PC-9 (cell line): ENCODE measurements around the gene LY6G5B.

Experiments
- CTCF ChIP-seq: fragments of 200-600 bp; sonication (generic); conservative IDR thresholded peaks from 2 replicates; pipeline ENCODE4 v1.6.1; 2017; ENCODE audit warnings: mixed run types, antibody characterized with exemption, mild to moderate bottlenecking, moderate library complexity
- EZH2 ChIP-seq: fragments of 200-600 bp; sonication (generic); IDR thresholded peaks from 2 replicates; pipeline ENCODE4 v1.8.0; 2017; ENCODE audit warnings: antibody characterized with exemption, low read depth

DNA sequence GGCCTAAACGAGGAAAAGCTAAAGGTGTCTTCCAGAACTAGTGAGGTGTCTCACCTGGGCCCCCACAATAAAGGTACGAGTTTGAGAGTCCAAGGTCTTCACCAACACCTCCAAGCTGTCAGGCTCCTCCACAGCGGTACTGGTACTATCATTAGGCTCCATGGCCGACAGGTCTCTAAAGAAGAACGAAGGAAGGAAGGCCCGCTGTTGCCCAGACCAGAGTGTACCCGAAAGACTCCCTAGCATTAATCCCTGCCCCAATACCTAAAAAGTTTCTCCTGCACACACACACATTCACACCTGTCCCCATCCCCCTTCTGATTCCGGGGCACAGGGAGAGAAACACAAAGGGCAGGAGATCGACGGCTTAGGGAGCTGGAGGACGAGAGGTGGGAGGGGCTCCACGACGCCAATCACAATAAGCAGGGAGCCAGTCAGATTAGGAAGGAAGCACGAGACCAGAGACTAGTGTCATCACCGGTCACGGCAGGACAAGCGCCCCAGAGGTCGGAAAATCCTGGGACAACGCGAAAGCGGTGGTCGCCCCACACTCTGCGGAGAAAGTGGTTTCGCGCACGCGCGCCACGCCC, 18.1 kb upstream of the LY6G5B start:
- TF ChIP-seq CTCF (no peak), EZH2 (no peak)
